Tibial artery (tissue), 4 donors: ENCODE measurements around the gene EIF3J.
"Not testable (repeated sequence)": the region's sequence is repeated elsewhere in the genome, so short reads cannot be mapped to it uniquely, and the experiment has no call there.

Experiments
- DNase-seq, 2 donors: peaks; one replicate each; pipeline ENCODE4 v3.0.0-alpha.2; 2019
- H3K27ac ChIP-seq, 2 donors: fragments of 200-600 bp; sonication (generic) in 1 of 2; 1 replicate in 1 of 2; 2 replicates in 1 of 2; pipeline ENCODE4 v1.5.1; 2018 to 2019; ENCODE audit warnings: mild to moderate bottlenecking in 1 of 2
- H3K27me3 ChIP-seq, 2 donors: fragments of 200-600 bp; sonication (generic) in 1 of 2; one replicate each; pipeline versions ENCODE4 v1.5.1 to v1.6.0; 2016 to 2019
- H3K36me3 ChIP-seq, 3 donors: fragments of 200-600 bp; sonication (generic) in 2 of 3; one replicate each; pipeline ENCODE4 v1.5.1; 2016 to 2019; ENCODE audit warnings: mild to moderate bottlenecking in 2 of 3
- H3K4me1 ChIP-seq, 4 donors: fragments of 200-600 bp; sonication (generic) in 2 of 4; 1 replicate in 3 of 4; 2 replicates in 1 of 4; pipeline ENCODE4 v1.5.1; 2016 to 2019
- H3K4me3 ChIP-seq, 2 donors: fragments of 200-600 bp; sonication (generic) in 1 of 2; 1 replicate in 1 of 2; 2 replicates in 1 of 2; pipeline ENCODE4 v1.5.1; 2018 to 2019; ENCODE audit warnings: mild to moderate bottlenecking in 2 of 2
- H3K9me3 ChIP-seq, 3 donors: fragments of 200-600 bp; sonication (generic) in 1 of 3; one replicate each; pipeline ENCODE4 v1.5.1; 2016 to 2019
- CTCF ChIP-seq, 2 experiments: fragments of 200-600 bp in 1 of 2; fragments of 450-650 bp in 1 of 2; IDR thresholded peaks; one replicate each; pipeline ENCODE4 v1.5.1; 2017 to 2019; ENCODE audit warnings: antibody characterized with exemption in 2 of 2, mild to moderate bottlenecking in 1 of 2, moderate library complexity in 1 of 2
- intact Hi-C: fragments of 100-400 bp; cut with DNase I; formaldehyde crosslinking; loops from one replicate; pipeline ENCODE4 v1.15.0; 2023; ENCODE audit warnings: low total_unique reads

EIF3J gene

DNA sequence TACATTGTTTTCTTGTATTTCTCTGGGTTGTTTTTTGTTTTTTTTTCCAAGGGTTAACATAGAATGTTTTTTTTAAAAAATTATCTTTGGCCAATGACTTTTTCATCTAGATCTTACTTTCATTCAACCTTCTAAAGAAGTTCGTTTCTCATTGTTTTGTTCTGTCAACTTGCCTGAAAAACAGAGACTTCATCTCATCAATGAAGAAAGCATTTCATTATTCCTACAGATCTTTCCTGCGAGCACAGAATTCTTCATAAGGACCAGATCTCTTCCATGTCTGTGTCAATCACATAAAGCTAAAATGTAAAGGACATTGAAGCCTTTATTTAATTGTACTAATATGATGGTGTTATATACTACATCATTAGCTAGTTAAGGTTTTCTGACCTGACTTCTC is 9.7 kb upstream of the EIF3J start:
- Histone ChIP-seq H3K4me1 (no peaks in the 10 kb centered on the region), H3K27me3 (no peaks in the 10 kb centered on the region), H3K4me3 (no peak overlapping the region), H3K27ac (no peak overlapping the region), H3K36me3 (peaks cover 17 to 25% (median 23%) of the 10 kb centered on the region in 3 donors), H3K9me3 (no peaks in the 10 kb centered on the region)
- intact Hi-C loops, result no loop called here
- no peak for DNase-seq
- no peak for TF ChIP-seq CTCF (IDR thresholded peaks at IDR 0.05)

DNA sequence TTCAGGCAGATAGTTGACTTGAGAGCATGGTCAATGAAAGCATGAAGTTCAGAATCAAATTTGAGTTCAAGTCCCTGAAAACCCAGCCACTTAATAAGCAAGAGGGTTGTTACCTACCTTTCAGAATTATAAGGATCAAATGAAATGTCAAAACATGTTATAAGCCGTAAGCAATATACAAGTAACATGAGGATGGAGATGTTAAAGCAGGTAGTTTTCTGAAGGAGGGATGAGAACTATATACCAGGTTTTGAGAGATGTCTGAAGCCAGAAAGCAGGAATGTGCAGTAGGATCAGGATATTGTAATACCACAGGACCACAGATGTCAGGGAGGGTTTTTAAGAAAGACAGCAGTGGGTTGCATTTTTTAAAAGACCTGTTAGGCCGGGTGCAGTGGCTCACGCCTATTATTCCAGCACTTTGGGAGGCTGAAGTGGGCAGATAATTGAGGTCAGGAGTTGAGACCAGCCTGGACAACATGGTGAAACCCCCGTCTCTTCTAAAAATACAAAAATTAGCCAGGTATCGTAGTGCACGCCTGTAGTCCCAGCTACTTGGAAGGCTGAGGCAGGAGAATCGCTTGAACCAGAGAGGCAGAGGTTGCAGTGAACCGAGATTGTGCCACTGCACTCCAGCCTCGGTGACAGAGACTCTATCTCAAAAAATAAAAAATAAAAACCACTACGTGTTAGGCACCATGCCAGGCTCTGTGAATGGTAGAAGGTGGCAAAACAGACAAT is 6.9 kb upstream of the EIF3J start:
- H3K4me3 ChIP-seq, result no peak overlapping the region
- H3K27ac ChIP-seq, result no peak overlapping the region
- TF ChIP-seq CTCF (IDR thresholded peaks at IDR 0.05), result no peak
- H3K27me3 ChIP-seq, result no peaks in the 10 kb centered on the region
- no peaks in the 10 kb centered on the region for H3K9me3 ChIP-seq
- peaks cover 0 to 11% (median 6%) of the 10 kb centered on the region in 4 donors for H3K4me1 ChIP-seq
- H3K36me3 ChIP-seq, result peaks cover 0 to 11% (median 2%) of the 10 kb centered on the region in 3 donors
- intact Hi-C loops, result no loop called here
- no peak for DNase-seq

- H3K27me3 ChIP-seq, result no peaks in the 10 kb centered on the region
Observed at GRCh38 chr15:44530653-44531052, 6.3 kb upstream of the EIF3J start.

GRCh38 chr15:44532275-44532674 is 4.7 kb upstream of the EIF3J start:
- H3K27ac ChIP-seq, H3K9me3 ChIP-seq, intact Hi-C loops, H3K4me3 ChIP-seq, H3K27me3 ChIP-seq, DNase-seq: not testable (repeated sequence)
- Histone ChIP-seq H3K36me3 (peaks cover 0 to 11% (median 0%) of the 10 kb centered on the region in 3 donors), H3K4me1 (peaks cover 0 to 19% (median 14%) of the 10 kb centered on the region in 4 donors)

More at GRCh38 chr15:44530653-44531052, 6.3 kb upstream of the EIF3J start:
- H3K9me3 ChIP-seq, result no peaks in the 10 kb centered on the region
- no peak for DNase-seq
- no peak overlapping the region for H3K4me3 ChIP-seq
- H3K27ac ChIP-seq, result no peak overlapping the region
- no peak for TF ChIP-seq CTCF (IDR thresholded peaks at IDR 0.05)
- intact Hi-C loops, result no loop called here
- peaks cover 0 to 16% (median 11%) of the 10 kb centered on the region in 4 donors for H3K4me1 ChIP-seq
- peaks cover 0 to 11% (median 0%) of the 10 kb centered on the region in 3 donors for H3K36me3 ChIP-seq

- Histone ChIP-seq H3K4me3 (no peak overlapping the region), H3K27me3 (no peaks in the 10 kb centered on the region), H3K36me3 (peaks cover 0 to 11% (median 0%) of the 10 kb centered on the region in 3 donors), H3K4me1 (peaks cover 0 to 19% (median 14%) of the 10 kb centered on the region in 4 donors), H3K27ac (no peak overlapping the region), H3K9me3 (no peaks in the 10 kb centered on the region)
- no peak for DNase-seq
- TF ChIP-seq CTCF (IDR thresholded peaks at IDR 0.05), result no peak
- intact Hi-C loops, result no loop called here
Observed at GRCh38 chr15:44532689-44533088, 4.3 kb upstream of the EIF3J start.

DNA sequence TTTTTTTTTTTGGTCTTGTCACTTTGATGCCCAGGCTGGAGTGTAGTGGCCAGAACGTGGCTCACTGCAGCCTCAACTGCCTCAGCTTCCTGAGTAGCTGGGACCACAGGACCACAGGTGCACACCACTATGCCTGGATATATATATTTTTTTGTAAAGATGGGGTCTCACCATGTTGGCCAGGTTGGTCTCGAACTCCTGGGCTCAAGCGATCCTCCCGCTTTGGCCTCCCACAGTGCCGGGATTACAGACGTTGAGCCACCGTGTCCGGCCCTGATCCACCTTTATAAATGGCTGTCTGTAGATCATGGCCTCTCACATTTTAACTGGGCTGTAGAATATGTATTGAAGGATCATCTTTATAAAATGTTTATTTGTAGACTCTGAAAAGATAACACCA is 1.9 kb upstream of the EIF3J start:
- Histone ChIP-seq H3K27me3 (no peaks in the 10 kb centered on the region), H3K9me3 (no peaks in the 10 kb centered on the region), H3K36me3 (peaks cover 0 to 20% (median 0%) of the 10 kb centered on the region in 3 donors), H3K4me1 (peaks cover 0 to 36% (median 22%) of the 10 kb centered on the region in 4 donors), H3K27ac (no peak overlapping the region), H3K4me3 (no peak overlapping the region)
- intact Hi-C loops, result no loop called here
- no peak for DNase-seq
- TF ChIP-seq CTCF (IDR thresholded peaks at IDR 0.05), result no peak
